GOT3 (cell line): ENCODE measurements around the gene AADACL4.

ENCODE experiments used
- DNase-seq: peaks from one replicate; lab custom pipeline; 2025; ENCODE audit warnings: mixed read lengths; lab: John Stamatoyannopoulos, UW

Gene AADACL4

DNA sequence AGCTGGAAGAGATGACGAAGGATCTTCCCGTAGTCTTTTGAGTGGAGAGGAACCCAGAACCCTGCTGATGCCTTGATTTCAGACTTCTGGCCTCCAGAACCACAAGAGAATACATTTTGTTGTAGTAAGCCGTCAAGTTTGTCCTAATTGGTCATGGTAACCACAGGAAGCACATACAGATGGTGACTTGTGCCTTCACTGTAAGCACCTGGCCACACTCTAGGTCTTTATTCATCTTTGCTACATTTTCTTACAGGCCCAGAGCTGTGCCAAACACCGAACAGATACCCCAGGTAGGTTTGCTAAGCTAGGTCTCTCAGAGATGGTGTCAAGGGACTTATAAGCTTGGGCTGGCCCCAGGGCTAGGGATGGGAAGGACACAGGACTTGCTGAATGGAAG lies 30.7 kb upstream of the AADACL4 start:
- no peak for DNase-seq

DNA sequence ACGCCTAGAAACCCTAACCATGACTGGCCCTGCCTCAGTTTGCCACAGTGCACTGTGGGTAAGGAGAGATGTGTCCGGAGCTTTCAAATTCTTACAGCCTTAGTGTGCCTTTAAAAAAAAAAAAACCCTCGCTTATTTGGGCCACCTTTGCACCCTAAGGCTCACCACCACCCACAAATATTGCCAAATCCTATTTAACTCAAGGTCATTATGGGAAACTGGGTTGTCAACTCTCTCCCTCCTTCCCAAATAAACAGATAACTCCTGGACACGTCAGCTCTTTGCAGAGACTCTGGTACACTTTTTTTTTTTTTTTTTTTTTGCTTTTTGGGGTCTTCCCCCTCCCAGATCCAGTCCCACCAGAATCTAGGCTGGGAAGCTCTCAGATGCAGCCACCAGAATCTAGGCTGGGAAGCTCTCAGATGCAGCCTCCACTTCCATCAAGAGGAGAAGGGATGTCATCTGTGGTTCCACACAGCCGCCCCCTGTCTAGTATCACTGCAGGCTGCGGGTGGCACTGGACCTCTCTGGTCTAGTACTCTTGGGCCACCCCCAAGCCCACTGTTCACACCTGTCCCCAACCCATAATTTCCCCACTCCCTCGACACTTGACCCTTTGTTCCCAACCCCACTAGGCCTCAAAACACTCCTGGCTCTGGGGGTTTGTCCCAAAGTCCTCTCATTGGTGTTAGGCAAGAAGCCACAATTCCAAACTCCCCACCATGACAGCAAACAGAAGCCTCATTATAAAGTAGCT lies 29.3 kb upstream of the AADACL4 start:
- DNase-seq = no peak

DNA sequence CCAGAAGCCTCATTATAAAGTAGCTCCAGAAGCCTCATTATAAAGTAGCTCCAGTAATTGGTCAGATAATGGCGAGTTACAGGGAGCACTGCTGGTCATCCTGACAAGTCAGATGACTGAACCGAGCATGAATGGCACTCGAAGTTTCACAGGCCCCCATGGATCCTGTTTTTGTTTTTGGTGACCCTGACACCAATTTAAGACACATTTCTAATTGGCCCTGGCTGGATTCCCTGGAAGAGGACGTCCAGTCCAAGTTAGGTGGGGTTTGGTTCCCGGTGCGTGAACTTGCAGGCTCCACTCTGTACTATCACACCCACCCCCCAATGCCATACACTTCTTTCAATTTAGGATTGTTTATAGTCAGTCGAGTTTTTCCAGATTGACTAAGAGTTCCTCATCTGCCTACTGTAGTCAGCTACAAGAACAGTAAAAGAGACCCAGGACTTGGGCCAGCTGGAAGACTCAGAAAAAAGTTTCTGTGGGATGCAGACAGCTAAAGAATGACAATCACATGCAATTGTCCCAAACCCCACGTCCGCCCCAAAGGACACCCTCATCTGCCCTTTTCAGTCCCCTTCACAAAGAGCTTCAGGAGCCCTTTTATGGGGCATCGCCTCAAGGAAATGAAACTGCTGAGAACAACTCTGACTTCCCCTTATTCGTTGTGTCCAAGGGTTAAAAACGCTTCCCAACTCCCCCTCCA lies 28.6 kb upstream of the AADACL4 start:
- no peak for DNase-seq

DNA sequence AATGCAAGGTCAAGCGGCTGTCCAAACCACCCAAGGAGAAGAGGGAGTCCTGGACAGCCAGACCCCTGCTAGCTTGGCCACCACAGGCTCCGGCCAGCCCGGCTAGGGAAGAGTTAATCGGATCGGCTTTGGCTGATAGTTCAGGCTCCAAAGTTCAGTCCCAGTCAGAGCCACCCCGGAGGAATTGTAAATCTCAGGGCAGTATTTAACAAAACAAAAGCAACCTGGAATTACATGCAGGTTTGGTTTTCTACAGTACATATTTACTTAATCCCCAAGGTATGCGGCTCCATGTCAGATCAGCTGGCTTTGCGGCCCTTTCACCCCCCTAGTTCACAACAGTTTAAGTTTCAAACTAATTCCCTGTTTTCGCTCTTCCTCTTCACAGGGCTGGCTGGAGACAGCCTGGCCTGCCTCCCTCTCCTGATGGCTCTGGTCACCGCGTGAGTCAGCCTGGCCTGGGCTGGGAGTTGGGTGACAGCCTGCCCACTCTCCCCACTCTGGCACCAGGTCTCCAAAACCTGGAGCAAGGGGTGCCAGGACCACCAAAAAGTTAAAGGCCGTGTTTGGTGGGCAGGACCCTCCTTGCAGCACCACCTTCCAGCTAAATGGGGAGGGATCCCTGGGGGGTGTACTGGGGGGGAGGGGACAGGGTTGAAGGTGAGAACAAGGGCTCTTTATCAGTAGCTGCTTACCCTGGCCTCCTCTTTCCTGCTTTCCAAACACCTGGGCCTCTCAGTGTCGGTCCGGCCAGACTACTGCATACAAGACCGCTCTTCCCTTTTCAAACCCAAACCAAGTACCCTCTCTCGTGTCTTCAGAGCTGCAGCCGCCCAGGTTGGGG lies 27.8 kb upstream of the AADACL4 start:
- no peak for DNase-seq

DNA sequence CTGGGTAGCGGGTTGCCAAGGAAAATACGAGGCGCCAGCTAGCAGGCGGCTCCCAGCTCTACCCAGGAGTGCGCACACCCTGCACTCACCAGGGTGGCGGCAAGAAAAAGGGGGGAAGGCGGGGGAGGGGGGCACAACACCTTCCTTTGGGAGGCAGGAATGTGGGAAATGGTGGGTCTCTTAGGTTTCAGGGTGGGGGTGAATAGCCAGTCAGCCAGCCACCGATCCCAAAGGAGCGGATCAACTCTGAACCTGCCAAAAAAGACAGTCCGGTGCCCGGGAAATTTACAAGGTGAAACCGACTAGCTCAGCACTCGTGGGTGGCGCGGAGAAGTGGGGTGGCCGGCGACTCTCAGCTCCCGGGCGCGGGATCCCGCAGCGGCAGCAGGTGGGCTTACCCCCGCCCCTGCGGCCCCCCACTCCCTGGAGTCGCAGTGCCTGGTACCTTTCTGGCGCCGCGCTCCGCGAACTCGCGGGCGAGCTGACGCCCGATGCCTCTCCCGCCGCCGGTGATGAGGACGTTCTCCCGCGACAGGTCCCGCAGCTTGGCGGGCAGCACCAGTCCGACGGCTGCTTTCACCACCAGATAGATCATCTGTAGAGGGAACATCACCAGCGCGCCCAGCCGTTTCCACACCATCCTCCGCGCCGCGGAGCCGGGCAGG lies 27.0 kb upstream of the AADACL4 start:
- DNase-seq = no peak

DNA sequence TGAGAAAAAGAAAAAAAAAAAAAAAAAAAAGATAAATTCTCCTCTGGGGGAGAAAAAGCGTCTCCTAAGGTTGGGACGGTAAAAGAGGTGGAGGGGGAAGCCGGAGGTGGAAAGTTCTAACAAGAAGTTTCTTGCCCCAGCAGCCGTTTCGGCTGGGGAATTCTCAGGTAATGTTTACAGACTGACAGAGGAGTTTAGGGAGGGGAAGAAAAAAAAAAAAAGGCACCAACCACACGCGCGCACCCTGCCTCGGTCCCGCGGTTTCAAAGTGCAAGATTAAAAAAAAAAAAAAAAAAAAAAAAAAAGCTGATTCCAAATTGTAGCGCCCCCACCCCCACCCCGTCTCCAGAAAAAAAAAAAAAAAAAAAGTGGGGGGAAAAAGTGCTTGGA lies 26.4 kb upstream of the AADACL4 start:
- DNase-seq = no peak

DNA sequence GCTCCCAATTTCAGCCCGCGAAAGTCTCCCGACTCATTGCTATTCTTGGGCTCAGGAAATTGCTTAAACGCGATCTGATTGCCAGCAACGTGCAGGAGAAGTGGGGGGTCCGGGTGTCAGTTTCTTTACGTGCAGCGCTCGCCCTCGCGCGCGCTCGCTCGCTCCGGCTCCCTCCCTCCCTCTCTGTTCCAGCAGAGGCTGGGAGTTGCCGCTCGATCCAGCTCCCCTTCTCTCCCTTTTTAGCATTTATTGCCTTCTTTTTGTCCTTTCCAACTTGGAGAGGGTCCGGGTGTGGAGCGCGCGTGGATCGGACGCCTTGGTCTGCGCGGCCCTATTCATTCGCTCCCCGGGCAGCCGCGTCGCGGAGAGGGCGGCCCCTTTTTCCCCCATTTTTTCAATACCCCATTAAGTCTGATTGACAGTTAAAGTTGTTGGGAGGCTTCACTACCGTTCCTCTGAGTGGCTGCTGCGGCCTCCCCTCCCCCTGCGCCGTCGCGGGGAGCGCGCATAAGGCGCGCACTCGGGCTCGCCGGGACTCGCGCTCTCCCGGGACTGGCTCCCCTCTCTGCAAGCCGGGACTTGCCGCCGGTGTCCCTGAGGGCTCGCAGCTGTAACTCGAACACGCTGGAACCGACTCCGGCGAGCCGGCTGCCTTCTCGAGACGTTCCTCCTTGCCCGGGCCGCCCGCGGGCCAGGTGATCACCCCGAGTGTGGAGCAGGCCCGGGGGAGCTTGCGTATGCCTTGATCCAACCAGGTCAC lies 25.8 kb upstream of the AADACL4 start, which contains the start of gene DHRS3:
TSS of gene DHRS3 (minus strand) at position 310 of the 760 bp plus-strand sequence. CDS start 862 bp downstream, outside the sequence.
- no peak for DNase-seq

DNA sequence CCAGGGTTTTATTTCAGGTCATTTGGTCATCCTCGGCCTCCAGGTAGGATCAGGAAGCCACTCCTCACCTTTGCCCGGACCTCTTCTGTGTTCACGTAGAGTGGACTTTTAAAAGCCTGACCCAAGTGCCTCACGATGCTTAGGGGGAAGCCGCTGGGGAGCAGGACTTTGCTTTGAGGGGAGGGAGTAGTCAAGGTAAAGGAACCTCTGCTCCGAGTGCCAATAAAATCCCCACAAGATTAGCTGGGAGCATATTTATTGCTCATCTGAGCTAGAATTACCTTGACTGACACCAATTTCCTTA lies 25.3 kb upstream of the AADACL4 start:
- no peak for DNase-seq

DNA sequence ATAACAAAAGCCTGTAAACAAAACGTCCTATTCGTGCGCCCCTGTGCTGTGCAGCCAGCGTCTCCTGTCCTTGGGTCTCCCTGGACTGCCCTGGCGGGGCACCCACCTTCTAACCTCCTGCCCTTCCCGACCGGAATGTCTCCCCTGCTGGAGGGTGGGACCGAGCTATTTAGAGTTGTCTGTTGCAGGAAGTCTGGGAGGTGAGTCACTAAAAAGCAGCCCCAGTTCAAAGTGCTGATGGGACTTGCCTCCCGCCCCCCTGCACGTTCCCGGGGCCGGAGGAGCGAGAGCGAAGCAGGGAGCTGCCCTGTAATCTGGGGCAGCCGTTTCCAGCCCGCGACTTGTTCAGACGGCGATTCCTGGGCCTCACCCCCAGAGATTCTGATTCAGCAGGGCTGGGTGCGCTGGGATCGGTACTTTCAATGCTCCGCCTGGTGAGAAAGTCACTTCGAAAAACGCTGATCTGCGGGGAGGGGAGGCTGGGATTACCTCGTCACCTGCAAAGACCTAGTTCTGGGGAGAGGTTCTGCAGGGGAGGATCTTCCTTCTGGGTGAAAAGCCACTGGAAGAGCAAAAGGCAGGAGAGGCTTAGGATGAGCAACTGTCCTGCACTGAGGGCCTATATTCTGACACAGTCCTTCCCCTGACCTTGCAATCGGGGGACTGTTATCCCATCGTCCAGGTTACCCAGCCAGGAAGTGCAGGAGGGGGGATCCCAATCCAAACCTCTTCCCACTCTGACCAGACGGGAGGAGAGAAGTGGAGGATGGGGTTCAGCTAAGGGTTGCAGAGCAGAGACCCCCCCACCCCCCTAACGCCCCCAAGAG lies 24.7 kb upstream of the AADACL4 start:
- no peak for DNase-seq

DNA sequence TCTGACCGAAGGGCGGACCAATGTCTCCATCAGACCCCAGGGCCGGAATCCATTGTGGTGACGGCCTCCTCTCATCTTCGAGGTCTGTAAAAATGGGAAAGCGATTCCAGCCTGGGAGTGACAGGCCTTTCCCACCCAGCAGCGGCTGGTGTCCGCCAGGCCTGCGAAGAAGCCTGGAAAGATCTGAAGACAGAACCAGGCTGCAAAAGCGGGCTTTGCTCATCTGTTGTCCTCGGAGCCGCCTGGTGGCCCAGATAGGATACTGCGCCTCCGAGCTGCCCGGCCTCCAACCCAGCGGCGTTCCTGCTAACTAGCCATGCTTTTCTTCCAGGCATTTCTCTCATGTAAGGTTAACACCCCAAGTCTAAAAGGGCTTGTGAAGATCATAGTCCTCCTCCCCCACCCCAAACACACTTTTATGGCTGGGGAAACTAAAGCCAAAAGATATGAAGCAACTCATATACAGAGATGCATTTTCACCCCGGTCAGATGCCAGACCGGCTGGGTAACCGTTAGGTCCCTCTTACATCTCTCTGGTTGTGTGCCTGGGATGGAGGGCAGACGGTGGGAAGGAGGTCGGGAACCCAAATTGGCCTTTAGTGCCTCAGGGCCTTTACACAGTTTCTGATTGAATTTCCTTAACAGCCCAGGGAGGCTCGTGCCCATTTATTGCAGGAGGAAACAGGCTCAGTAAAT lies 23.9 kb upstream of the AADACL4 start:
- peak; percentile 73 for DNase-seq

DNA sequence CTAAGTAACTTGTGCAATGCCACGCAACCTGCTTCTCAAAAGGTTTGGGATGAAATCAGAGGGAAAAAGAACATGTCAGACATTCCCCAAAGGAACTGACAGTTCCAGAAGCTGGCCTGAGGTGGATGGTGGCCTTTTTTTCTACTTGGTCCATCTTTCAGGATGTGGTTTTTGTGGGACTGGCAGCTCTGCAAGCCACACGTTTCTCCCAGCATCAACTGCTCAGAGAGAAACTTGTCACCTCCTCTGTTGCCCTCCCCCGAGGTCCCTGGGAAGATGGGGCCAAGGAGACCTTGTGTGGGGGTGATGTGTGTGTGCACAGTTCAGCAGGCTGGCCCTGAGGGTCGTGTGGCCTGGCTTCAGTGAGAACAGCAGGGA lies 23.4 kb upstream of the AADACL4 start:
- no peak for DNase-seq

DNA sequence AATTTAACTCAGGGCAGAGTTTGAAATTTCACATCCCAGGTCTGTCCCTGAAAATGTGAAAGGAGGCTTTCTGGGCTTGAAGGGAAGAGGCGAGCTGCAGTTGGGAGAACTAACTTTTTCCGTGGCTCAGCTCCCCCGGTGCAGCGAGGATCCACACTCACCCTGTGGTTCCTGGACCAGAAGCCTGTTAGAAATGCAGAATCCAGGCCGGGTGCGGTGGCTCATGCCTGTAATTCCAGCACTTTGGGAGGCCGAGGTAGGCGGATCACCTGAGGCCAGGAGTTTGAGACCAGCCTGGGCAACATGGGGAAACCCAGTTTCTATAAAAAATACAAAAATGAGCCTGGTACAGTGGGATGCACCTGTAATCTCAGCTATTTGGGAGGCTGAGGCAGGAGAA lies 23.0 kb upstream of the AADACL4 start:
- DNase-seq = no peak

DNA sequence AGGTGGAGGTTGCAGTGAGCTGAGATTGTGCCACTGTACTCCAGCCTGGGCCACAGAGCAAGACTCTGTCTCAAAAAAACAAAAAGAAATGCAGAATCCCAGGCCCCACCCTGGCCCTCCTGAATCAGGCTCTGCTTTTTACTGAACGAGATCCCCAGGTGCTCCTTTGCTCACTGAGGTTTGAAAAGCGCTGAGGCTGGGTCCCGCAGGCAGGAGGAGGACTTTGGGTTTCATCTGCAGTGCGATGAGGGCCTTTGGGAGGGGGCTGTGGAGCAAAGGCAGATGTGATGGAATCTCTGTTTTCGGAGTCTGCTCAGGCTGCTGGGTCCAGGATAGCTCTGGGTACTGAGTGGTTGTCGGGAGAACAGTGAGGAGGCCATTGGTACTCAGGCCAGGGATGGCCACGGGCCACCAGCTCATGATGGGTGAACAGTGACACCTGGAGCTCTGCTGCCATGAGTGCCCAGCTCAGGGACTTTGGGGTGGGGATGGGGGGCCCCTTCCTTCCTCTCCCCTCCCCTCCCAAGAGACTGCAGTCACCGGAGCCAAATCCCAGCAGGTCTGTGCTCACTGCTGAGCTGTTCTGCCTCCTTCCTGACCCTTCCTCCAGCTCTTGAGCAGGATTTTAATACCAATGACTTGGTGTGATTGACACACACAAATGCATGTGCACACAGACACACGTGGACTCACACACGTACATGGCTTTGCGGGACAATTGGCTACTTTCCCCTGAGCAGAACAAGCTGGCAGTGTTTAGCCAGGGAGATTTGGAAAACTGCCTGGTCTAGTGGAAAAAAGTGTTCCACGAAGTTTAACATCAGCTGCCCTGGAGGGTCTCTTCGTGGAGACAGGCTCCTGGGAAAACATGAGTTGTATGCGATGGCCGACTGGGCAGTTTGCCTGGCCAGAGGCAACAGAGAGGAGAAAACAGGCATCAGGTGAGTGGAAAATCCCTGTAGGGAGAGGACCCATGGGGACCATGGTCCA lies 22.2 kb upstream of the AADACL4 start:
- DNase-seq = no peak

DNA sequence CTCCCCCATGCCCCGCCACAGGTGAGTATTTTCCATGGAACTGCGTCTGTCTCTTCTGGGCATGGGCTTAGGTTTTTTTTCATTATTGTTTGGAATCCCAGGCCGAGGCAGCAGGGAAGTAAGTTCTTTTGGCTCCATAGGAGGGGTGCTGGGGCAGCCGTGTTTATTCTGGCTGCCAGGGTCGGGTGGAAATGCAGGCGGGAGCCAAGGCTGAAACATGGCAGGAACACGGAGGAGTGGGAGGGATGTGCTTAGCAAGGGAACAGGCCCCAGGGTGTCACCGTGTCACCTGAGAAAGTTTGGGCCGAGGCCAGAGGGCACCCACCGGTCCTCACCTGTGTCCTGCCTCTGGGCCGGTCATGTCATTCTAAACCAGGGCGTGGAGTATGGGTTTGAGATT lies 21.4 kb upstream of the AADACL4 start:
- no peak for DNase-seq

DNA sequence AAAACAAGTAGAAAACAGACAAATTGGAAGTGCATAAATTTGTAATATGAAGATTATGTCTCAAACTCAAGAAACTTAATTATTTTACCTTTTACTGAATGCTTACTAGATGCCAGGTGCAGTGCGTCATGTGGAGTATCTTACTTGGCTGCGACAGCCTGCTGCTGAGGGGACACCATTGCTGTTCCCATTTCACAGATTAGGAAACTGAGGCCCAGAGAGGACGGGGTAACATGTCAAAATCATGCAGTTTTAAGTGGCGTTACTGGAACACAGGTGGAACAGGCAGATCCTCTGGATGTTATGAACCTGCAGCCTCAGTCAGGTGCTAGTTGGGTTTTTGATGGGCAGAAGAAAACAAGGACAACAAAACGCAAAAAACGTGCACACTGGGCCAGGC lies 18.6 kb upstream of the AADACL4 start:
- no peak for DNase-seq

DNA sequence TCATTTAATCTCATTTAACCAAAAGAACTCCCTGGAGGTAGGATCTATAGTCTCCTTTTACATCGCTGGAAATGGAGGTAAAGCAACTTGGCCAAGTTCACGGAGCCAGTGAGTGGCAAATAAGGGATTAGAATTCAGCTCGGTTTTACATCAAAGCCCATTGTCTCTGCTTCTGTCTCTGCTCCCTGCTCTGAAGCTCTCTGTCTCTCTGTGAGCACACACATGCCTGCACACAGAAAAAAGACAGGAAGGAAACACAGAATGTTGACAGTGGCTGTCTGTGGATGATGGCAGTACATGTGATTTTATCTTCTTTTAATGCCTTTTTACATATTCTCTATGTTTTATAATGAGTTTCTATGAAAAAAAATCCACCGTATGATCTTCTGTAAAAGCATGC lies 17.0 kb upstream of the AADACL4 start:
- no peak for DNase-seq

DNA sequence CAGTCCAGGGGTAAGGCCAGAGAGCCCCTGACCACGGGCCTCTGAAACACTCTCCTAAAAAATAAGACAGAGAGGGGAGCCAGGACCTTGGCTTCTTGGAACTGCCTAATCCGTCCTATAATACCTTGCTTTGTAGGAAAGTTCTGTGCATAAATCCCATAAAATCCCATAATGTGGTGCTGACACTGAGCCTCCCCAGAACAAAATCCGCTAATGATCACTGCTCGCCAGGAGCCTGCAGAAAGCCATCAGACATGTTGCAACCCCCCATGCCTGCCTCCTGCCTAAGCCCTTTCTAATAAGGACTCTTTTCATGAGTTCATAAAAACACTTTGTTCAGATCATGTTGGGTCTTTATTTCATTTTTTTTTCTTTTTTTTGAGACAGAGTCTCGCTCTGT lies 16.6 kb upstream of the AADACL4 start:
- DNase-seq = no peak

DNA sequence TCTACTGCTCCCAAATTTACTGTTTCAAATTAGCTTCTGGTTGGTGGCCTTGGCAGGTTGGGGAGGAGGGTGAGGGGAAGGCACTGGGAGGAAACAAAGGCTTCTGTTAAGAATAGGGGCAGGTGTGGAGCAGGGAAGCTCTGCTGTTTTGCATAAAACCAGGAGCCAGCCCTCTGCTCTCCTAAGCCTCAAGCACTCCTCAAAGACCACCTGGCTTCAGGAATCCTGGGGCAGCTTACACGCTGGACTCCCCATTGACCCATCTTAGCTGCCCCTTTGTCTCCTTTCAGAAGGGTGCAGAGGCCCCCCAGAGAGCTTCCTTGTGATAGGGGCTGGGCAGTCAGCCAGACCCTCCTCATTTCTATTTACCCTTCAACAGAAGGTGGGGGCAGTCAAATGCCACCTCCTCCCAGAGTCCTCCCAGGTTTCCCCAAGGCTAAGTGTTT lies 14.4 kb upstream of the AADACL4 start:
- DNase-seq = no peak
